ENCODE results near the gene CTNNA3.
A peak's percentile ranks its signal among the peaks of the same experiment; 100 is the strongest.

The CTNNA3 gene

DNA sequence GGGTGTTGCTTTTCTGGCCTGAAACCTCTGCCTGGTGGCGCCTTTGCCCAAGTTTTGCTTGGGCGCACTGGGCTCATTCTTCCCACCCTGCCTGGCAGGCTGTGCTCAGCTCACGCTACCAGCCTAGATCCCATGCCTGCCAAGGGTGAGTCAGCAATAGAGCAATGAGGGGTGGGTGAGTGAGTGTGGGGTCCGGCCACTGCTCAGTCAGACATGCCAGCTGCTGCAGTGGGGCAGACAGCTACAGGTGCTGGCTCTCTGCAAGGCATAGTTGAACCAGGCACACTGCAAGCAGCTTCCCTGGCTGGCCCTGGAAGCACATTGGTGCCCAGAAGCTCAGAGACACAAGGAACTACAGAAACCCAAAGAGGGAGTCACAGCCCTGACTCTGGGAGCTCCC, 1451.0 kb downstream of the CTNNA3 start:
- no peak for DNase-seq

DNA sequence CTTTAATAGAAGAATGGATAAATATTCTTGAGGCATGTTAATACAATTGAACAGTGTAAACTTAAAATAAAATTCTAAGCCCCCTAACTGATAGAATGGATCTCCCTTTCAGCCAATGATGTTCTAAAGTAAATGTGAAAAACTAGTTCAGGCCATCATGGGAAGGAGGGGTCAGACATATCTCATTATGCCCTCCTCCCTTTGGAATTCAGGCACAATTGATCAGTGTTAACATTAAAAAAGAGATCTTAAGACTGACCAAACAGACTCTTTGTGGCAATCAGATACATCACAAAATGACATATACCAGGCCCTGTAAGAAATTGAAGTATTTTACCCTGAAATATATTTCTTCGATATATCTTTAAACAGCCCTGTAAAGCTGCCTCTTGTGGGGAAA, 1453.1 kb downstream of the CTNNA3 start:
- DNase-seq: no peak

DNA sequence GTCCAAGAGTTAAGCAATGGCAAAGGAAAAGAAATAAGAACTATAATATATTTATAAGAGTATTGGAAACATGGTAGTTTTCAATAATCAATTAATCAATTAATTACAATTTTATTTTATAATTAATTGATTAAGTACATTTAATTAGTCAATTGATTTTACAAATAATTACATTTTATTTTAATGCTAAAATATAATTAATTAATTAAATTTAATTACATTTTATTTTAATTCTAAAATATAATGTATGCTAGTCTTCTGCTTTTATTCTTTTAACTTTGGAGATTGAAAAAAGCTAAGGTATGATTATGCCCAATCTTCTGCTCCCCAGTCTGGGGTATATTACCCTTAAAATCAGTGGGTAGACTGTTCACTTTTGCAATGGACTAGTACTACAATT, 1456.9 kb downstream of the CTNNA3 start:
- no peak for DNase-seq

DNA sequence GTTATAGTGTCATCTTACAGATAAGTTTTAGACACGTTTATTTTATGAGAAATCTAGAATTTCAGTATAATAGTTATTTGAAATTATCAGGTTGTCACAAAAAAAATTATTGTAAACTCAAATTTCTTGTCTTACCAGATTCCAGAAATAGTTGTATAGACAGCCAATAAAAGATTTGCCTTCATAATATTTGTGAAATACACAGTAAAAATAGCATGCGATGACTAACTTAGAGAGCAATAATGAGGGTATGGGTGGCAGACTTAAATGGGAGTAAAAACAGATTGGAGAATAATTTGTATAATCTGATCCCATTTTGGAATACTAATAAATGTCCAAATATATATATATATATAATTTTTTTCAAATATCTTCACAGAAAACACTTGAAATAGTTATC, 1457.7 kb downstream of the CTNNA3 start:
- DNase-seq: no peak

DNA sequence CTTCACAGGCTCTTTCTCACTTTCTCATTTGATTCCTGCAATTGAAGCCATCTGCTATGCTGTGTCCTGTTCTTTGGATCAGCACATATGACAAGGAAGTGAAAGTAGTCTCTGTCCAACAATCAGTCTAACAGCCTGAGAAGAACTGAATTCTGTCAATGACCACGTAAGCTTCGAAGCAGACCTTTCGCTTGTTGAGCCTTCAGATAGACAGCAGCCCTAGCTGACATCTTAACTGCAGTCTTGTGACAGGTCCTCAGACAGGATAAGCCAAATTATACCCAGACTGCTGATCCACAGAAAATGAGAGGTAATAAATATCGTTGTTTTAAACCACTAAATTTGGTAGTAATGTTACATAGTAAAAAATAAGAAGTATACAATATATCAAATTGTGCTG, 1461.1 kb downstream of the CTNNA3 start:
- DNase-seq: no peak

DNA sequence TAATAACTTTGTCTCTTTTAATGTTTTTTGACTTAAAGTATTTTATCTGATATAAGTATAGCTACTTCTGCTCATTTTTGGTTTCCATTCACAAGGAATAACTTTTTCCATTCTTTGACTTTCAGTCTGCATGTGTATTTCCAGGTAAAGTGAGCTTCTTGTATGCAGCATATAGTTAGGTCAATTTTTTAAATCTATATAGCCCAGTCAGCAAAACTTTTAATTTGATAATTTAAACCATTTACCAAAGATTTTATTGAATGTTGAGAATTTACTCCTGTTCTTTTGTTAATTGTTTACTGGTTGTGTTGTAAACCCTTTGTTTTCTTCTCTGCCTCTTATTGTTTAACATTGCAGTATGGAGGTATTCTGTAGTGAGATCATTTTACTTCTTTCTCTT, 1467.1 kb downstream of the CTNNA3 start:
- no peak for DNase-seq

DNA sequence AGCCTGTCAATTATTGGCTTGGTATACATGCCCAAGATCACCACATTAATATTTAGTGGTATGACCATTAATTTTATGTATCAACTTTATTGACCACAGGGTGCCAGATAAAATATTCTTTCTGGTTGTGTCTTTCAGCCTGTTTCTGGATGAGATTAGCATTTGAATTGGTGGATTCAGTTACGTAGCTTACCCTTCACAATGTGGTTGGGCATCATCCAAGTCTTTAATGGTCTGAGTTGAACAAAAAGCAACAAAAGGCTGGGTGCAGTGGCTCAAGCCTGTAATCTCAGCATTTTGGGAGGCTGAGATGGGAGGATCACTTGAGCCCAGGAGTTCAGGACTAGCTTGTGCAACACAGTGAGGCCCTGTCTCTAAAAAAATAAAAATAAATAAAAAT, 1472.3 kb downstream of the CTNNA3 start:
- no peak for DNase-seq

DNA sequence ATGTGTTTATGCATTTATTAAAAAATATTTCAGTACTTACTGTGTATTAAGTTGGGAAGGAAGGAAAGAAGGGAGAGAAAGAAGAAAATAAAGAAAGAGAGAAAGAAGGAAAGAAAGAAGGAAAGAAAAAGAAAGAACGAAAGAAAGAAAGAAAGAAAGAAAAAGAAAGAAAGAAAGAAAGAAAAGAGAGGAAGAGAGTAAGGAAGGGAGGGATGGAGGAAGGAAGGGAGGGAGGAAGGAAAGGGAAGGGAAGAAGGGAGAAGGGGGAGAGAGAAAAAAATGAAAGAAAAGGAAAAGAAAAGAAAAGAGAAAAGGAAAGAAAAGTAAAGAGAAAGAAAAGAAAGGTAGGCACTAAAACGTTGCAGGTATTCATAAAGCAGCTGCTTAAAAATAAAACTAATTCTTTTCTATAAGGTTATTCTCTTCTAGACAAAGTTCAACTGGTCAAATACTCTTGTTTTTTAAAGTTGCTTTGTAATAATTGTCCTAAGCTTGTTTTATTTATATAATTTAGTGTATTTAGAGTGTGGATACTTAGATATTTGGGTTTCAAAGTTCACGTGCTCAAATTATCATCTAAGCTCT, 1473.4 kb downstream of the CTNNA3 start:
- no peak for DNase-seq

DNA sequence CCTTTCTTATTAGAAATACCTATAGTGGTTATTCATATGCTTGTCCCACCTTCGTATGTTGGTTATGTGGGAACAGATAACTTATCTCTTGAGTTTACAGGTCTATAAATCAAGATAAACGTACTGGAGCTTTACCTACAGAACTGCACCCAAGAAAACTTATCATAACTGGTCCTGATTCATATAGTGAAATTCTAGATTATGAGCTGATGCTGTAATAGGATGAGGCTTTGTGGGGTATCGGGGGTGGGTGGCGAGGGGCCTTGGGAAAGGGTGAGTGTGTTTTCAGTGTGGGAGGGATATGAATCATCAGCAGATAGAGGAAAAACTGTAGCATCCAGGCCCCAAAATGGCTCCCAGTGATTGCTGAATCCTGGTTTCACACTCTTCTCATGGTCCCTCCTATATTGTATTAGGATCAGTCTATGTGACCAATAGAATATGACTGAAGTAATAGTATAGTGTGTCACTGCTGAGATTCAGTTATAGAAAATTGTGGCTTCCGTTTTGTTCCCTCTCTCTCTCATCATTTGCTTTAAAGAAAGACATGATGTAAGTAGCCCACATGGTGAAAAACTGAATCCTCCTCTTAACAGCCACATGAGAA, 1476.9 kb downstream of the CTNNA3 start:
- DNase-seq: no peak

DNA sequence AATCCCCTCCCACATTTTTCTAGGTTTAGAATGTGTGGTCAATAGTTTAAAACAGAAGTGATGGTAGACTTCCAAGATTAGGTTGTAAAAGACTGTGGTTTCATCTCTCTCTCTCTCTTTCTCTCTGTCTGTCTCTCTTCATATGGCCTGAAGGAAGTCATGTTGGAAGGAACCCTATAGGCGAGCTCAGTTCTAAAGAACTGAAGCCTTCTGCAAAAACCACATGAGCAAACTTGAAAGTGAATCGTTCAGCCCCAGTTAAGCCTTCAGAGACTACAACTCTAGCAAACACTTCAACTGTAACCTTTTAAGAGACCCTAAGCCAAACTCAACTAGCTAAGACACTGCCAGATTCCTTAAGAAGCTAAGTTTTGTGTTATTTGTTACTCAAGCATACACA, 1477.7 kb downstream of the CTNNA3 start:
- no peak for DNase-seq

DNA sequence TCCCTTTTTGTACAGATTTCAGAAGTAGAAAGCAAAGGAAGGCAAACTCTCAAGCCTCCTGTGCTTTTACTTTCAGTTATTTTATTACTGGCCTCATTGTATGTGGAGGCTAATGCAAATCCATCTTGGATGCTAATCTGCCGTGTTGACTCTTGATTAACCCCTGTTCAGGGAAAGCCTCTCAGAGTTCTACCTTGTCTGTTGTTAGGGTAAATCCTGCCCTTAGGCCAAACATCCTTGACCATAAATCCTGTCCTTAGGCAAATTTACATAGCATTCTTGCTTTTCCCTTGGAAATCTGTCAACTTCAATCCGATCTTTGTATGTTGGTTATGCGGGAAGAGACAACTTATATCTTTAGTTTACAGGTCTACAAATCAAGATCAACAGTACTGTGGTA, 1480.1 kb downstream of the CTNNA3 start:
- DNase-seq: no peak

DNA sequence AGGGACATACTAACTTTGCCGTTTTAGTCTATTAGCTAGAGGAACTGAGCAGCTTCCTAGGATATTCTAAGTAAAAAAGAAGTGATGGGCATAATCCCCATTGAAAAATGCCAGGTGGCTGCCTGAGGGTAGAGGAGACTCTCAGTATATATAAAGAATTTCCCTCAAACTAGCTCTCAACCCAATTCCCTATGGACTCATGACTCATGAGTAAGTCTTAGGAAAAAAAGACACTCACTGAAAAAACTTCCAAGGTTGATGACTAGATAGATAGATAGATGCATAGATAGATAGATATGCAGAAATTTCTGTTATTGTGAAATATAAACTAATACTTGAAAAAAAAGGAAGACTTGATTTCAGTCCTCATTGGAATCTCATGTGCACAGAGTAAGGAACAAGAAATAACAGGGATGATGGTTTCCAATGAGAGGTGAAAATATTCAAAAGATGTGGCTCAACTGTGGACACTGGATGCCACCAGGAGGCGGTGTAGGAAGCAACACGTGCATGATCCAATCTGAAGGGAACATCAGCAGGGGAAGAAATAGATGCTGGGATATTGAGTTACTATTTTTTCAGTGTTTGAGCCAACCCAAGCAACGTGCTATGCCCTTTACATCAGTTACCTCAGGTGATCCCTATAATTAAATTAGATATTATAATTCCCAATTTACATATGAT, 1481.1 kb downstream of the CTNNA3 start:
- DNase-seq: no peak

DNA sequence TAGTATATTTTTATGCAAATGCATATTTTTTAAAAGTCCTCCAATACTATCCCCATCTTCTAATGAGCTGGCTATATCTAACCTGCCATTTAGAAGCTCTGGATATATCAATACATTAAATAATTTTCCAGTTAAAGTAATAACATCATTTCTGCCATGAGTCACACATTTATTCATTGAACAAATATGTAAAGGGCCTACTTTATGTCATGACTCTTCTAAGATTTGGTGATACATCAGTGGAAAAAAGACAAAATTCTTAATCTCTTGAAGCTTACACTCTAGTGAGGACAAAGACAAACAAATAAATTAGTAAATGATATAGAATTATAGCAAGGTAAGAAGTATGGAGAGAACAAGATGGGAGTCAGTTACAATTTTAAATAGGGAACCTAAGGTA, 1487.0 kb downstream of the CTNNA3 start:
- DNase-seq: no peak

DNA sequence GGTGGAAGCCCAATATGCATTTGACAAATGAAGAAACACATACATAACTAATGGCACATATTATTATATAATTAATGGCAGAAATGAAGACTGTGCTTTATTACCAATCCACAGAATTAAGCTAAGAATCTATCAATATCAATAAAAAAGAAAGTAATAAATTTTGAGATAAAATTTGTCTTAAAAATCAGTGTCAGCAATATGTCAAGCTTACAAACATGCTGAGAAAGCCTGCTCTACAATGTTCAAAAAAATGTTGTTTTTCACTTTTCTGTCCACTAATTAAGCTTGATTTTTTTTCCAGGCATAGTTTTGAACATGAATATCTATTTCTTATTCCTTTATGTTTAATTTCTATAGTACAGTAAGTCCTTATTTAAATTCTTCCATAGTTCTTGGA, 1491.2 kb downstream of the CTNNA3 start:
- DNase-seq: no peak

DNA sequence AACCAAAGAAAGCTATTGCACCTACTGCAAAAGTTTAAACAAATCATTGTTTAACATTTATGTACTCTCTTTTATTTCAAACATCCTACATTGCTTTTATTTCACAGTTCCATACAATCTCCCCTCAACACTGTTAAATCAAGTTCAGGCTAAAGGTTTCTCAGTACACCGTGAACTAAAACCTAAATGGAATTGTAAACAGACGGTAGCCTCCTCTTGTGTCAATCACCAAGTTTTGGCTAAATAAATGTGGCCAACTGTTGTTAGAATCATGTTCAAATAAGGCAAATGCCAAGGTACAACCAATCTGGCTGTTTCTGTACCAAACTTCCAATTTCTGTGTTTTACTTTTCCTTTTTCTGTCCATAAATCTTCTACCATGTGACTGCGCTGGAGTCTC, 1493.9 kb downstream of the CTNNA3 start:
- DNase-seq: no peak

DNA sequence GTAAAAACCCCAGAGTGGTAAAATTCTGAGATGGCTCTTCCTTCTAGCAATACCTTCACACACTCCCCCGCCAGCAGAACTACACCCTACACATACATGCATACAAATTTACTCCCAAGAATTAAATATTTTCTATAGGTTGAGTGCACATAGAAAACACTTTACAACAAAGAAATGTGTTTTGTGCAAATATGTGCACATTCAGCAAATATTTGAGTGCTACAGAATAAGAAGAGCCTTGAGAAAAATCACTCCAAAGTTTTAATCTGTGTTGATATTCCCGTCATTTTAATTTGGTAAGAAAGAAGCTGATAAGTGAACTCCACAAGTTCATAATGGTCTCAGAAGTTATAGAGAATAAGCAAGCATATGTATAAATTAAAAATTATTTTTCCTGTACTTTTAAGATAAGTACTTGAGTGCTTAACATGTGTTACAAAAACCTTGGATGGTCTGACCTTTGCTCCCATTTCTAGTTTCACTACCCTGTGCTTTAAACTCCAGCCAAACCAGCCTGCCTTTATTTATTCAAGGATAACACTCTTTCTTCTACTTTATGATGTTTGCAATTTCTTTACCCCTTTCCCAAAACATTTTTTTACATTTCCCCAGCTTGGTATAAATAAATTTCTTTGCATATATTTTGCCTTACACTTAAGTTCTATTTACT, 1503.7 kb downstream of the CTNNA3 start:
- DNase-seq: no peak

DNA sequence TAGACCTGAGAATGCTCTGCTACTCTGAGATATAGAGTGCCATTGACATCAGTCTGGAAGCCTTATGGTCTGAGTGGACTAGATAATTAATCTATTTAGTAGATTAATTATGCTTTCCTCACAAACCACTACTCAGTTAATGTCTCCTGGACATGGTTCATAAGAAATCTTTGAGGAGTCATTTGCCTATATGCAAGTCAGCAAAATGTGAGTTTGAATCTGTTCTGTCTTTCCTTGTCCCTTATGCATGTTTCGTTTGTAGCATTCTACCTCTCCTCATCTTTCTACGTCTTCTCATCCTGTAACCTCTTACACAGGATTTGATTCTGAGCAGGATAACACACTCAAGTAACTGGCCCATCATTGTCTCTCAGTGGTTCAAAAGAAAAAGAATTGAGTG, 1505.6 kb downstream of the CTNNA3 start:
- no peak for DNase-seq

DNA sequence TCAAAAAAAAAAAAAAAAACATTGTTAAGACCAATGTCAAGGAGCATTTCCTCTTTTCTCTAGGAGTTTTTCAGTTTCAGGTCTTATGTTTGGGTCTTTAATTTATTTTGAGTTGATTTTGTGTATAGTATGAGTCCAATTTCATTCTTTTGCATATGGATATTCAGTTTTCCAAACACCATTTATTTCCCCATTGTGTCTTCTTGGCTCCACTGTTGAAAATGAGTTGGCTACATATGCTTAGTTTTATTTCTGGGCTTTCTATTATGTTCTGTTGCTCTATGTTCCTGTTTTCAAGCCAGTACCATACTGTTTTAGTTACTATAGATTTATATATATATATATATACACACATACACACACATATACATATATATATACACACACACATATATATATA, 1506.7 kb downstream of the CTNNA3 start:
- DNase-seq: no peak

DNA sequence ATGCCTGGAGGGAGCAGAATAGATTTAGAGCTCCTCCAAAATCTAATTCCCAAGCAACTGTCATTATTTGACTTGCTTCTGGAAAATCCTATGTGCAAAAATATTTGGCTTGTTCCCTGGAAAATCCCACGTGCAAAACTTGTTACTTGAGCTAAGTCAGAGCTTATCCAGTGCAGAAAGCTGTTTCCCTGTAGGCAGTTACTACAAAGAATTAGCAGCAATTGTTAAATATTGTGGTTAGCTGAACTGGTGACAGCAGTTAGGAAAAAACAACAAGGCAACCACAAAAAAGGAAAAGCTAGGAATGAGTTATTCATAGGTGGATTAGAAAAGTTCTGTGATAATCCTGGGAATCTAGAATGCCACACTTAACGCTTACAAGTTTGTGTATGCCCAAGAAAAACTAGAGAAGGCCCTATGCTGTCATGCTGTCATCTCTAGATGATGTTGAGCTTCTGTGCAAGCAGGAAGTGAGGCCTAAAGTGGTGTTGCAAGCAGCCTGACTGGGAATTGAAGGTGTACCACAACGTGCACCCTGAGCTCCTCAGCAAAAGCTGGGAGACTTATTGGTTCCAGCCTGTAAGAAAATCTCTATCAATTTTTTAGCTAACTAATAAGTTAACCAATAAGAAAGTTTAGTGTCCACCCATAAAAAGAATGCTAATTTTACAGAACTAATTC, 1508.8 kb downstream of the CTNNA3 start:
- peak; percentile 51 for DNase-seq

DNA sequence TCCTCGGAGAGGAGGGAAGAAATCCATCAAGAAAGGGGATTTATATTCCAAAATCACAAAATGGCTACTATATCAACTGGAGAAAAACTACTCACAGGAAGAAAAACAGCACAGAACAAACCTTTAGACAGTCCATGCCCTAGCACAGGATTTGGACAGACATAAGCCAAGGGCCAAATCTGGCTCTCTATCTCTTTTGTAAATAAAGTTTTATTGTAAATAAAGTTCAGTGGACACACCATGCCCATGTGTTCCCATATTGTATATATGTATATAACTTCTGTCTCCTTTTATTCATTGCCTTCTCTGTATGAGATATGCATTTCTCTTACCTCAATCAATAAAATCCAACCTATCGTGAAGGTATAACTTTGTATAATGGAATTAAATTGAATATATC, 1513.0 kb downstream of the CTNNA3 start:
- no peak for DNase-seq

DNA sequence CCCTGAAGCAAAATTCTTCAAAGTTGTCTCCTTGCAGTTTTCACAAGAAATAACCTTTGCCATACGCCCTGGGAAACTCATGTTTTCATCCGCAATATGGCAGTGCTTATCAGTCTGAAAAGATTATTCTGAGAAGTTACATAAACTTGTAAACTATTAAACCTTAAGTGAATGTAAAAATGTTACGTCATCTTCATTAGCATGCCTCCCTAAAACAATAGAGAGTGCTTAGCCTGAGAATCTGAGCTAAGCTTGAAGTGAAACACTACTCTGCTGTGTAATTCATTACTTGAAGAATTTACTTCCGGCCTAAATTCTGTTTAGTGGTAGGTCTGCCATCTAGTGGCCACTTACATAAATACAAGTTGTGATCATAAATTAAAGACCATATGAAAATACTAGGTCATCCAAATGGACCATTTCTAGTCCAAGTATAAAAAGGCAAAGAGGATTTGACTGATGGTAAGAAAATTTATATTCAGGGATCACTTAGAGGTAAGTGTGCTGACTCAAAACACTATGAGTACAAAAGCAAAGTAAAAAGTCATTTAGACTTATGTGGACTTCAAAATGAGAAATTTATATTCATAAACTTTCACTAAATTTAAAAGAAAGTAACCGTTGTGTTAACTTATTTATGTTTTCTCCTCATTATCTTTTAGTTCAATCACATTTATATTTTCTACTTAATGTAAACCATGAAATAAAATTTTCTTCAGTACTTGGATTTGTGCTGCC, 1515.2 kb downstream of the CTNNA3 start:
- no peak for DNase-seq

DNA sequence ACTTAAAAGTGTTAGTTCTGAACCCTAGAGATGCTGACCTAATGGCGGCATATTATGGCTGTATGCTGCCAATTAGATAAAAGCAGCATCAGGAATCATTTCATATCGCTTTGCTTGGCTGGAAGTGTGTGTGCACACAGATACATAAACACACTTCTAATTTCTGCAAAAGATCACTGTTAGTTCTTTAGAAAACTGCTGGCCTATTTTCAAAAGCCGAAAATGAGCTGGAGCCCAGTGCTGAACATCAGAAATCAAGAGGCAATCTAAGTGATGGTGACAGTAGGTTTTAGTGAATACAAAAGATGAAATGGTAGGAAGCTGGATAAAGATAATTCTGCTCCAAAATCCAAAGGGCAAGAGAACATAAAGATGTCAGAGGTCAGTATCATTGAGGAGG, 1516.0 kb downstream of the CTNNA3 start:
- DNase-seq: no peak

DNA sequence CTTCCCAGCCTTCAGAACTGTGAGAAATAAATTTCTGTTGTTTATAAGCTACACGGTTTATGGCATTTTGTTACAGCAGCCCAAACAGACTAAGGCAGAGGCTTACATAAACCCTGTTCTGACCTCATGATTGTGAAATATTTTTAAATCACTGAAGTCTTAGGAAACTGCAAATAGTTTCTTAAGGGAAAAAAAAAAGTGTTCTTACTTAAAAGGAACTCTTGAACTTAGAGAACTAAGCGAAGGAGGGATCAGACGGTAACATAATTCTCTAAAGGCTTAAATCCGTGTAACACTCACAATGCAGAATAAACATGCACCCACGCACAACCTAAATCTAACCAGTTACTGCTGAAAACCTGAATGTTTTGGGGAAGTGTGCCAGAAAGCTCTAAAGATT, 1519.2 kb downstream of the CTNNA3 start:
- no peak for DNase-seq
